Superior temporal gyrus (tissue), 1 donor: ENCODE data around the gene TACC2.

Experiments
- DNase-seq: peaks from one replicate; pipeline ENCODE4 v3.0.0-alpha.2; 2016; ENCODE audit errors: extremely low spot score

TACC2 gene

GRCh38 chr10:122216047-122216446 is 227.1 kb downstream of the TACC2 start:
- no peak for DNase-seq

- no peak for DNase-seq
These were observed 230.4 kb downstream of the TACC2 start for GRCh38 chr10:122219340-122219739.

- DNase-seq = no peak
These were observed 231.8 kb downstream of the TACC2 start for GRCh38 chr10:122220736-122221135.

GRCh38 chr10:122221958-122222357 is 233.0 kb downstream of the TACC2 start:
- no peak for DNase-seq

- DNase-seq = no peak
These were observed 233.7 kb downstream of the TACC2 start for GRCh38 chr10:122222638-122223037.

GRCh38 chr10:122224159-122224558 is 235.2 kb downstream of the TACC2 start:
- DNase-seq = no peak

- DNase-seq = no peak
These were observed 236.4 kb downstream of the TACC2 start for GRCh38 chr10:122225330-122225729.

- DNase-seq = no peak
These were observed 238.8 kb downstream of the TACC2 start for GRCh38 chr10:122227754-122228153.

GRCh38 chr10:122229666-122230065 is 240.7 kb downstream of the TACC2 start:
- no peak for DNase-seq

- no peak for DNase-seq
These were observed 241.3 kb downstream of the TACC2 start for GRCh38 chr10:122230222-122230621.

- peak; percentile 51 for DNase-seq
These were observed 243.8 kb downstream of the TACC2 start for GRCh38 chr10:122232769-122233168.

- DNase-seq = no peak
These were observed 244.9 kb downstream of the TACC2 start for GRCh38 chr10:122233857-122234348.

GRCh38 chr10:122234416-122234815 is 245.5 kb downstream of the TACC2 start:
- no peak for DNase-seq

- DNase-seq = no peak
These were observed 247.8 kb downstream of the TACC2 start for GRCh38 chr10:122236690-122237306.

- DNase-seq = no peak
These were observed 248.5 kb downstream of the TACC2 start for GRCh38 chr10:122237331-122237990.

- DNase-seq = no peak
These were observed 250.8 kb downstream of the TACC2 start for GRCh38 chr10:122239578-122240257.

- DNase-seq = no peak
These were observed 251.4 kb downstream of the TACC2 start for GRCh38 chr10:122240401-122240800.

- no peak for DNase-seq
These were observed 252.9 kb downstream of the TACC2 start for GRCh38 chr10:122241836-122242235.

GRCh38 chr10:122243550-122243949 is 254.6 kb downstream of the TACC2 start:
- no peak for DNase-seq

GRCh38 chr10:122244001-122244975 is 255.3 kb downstream of the TACC2 start:
- no peak for DNase-seq

GRCh38 chr10:122245136-122245535 is 256.2 kb downstream of the TACC2 start:
- no peak for DNase-seq

GRCh38 chr10:122245897-122246296 is 256.9 kb downstream of the TACC2 start:
- no peak for DNase-seq
